Activated CD4-positive, alpha-beta T cell treated with anti-CD3 and anti-CD28 coated beads for 1 hour (primary cell): ENCODE results near the gene CDADC1.

Experiments
- DNase-seq: peaks from one replicate; pipeline ENCODE4 v3.0.0-alpha.2; 2020

Gene CDADC1

GRCh38 chr13:49297338-49297737 is 49.6 kb downstream of the CDADC1 start:
- no peak for DNase-seq

- DNase-seq: no peak
These were observed 50.7 kb downstream of the CDADC1 start for GRCh38 chr13:49298416-49298815.

- DNase-seq: no peak
These were observed 51.3 kb downstream of the CDADC1 start for GRCh38 chr13:49298903-49299605.

- DNase-seq: no peak
These were observed 52.6 kb downstream of the CDADC1 start for GRCh38 chr13:49300276-49300675.

GRCh38 chr13:49300739-49301589 is 53.2 kb downstream of the CDADC1 start:
- peak; percentile 47 for DNase-seq

- DNase-seq: no peak
These were observed 54.5 kb downstream of the CDADC1 start for GRCh38 chr13:49302222-49302621.

- DNase-seq: no peak
These were observed 55.1 kb downstream of the CDADC1 start for GRCh38 chr13:49302817-49303216.

- no peak for DNase-seq
These were observed 56.0 kb downstream of the CDADC1 start for GRCh38 chr13:49303533-49304252.

GRCh38 chr13:49304356-49304755 is 56.6 kb downstream of the CDADC1 start:
- no peak for DNase-seq

GRCh38 chr13:49304763-49305700 is 57.3 kb downstream of the CDADC1 start:
- no peak for DNase-seq

GRCh38 chr13:49305792-49306425 is 58.2 kb downstream of the CDADC1 start:
- DNase-seq: no peak

- no peak for DNase-seq
These were observed 59.6 kb downstream of the CDADC1 start for GRCh38 chr13:49307365-49307764.

GRCh38 chr13:49308097-49308875 is 60.6 kb downstream of the CDADC1 start:
- no peak for DNase-seq

- DNase-seq: no peak
These were observed 61.2 kb downstream of the CDADC1 start for GRCh38 chr13:49308921-49309408.

- DNase-seq: no peak
These were observed 62.5 kb downstream of the CDADC1 start for GRCh38 chr13:49310251-49310650.

- no peak for DNase-seq
These were observed 64.1 kb downstream of the CDADC1 start for GRCh38 chr13:49311816-49312215.

- no peak for DNase-seq
These were observed 66.7 kb downstream of the CDADC1 start for GRCh38 chr13:49314344-49314882.

- DNase-seq: no peak
These were observed 67.4 kb downstream of the CDADC1 start for GRCh38 chr13:49315036-49315565.

- DNase-seq: no peak
These were observed 68.2 kb downstream of the CDADC1 start for GRCh38 chr13:49315756-49316482.

GRCh38 chr13:49319551-49319950 is 71.8 kb downstream of the CDADC1 start:
- DNase-seq: no peak
